OCI-M1 (cell line): ENCODE results near the gene STXBP6.
"Not testable (repeated sequence)": the region's sequence is repeated elsewhere in the genome, so short reads cannot be mapped to it uniquely, and the experiment has no call there.

Experiments used
- DNase-seq: peaks from one replicate; lab custom pipeline; 2025; lab: John Stamatoyannopoulos, UW

STXBP6 gene

DNA sequence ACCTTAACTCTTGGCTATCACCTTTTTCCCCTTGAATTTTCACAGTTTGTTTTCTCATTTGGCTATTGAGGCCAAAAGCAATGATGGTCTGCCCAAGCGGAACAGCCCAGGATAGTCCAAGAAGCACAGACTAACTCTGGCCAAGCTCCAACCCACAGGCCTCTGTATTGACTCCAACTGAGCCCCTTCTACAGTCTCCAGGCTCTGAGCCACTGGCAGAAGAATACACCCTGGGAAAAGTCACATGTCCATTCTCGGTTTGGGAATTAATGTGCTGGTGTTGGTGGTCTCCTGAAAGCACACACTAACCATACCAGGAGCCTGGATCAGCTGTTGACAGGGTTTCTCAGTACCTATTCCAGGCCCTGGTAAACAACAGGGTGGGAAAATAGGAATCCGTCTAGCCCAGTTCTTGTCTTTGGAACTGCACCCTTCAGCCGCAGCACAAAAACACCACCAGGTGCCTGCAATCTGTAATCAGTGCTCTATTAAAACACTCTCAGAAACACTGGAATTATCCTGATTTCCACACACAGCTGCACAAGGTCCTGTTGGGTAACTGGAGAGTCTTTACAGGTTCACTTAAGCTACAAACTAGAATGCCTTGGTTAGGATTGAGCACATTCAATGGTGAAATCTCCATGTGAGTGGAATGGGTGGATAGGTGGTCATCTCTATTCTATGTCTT, 63.6 kb downstream of the STXBP6 start:
- DNase-seq: no peak

DNA sequence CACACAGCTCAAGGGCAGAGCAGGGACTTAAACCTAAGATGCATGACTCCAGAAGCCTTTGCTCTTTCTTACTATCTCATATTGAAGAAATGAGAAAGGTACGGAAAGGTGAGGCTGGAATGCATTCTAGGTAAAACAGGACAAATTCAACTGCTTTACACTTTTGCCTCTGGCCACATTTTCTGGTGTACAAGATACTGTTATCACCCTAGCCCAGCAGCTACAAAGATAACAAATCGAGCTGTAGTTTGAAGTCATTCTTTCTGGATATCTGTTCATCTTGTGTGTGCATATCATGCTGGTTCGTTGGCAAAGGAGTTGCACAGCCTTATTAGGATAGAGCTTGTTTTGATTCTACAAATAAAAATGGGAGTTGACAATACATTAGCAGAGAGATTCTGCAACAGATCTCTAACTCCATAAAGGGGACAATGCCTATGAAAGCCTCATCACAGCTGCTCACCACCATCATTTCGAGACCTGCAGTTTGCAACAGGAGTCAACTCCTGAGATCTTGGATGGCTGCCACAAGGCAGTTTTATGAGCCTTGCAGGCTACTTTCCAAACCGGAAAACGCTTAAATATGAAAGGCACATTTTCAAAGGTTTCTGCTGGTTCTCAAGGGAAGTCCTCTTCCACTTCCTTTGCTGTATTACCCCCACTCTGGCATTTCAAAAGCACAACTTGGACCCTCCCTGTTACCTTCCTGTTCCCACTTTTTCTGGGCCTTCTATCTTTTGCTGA, 64.9 kb downstream of the STXBP6 start:
- DNase-seq: peak; percentile 87

DNA sequence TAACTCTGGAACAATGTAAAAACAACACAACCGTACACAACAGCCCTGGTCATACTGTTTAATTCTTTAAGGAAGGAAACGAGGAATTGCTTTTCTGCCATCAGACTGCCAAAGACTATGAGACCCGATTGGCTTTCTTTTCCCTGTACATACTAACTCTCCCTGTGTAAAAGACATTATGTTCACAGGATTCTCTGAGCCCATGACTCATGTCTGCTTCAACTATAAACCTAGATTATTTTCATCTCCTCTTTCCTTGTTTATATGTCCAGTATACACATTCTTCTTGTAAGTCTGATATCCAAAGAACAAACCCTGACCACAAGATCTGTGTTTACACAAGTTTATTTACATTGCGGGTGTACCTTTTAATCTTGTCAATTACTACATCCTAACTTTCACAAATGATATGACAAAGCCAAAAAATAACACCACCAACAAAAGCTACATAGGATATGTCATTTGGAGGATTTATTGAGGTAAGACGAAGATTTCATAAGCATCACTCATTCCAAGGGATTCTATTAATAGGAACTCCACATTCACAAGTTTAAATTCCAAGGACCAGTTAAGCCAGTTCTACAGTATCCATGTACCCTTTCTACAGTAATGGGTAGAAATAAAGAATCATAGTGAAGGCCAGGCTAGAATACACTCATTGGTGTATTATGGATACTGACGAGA, 67.3 kb downstream of the STXBP6 start:
- DNase-seq: peak; percentile 6

DNA sequence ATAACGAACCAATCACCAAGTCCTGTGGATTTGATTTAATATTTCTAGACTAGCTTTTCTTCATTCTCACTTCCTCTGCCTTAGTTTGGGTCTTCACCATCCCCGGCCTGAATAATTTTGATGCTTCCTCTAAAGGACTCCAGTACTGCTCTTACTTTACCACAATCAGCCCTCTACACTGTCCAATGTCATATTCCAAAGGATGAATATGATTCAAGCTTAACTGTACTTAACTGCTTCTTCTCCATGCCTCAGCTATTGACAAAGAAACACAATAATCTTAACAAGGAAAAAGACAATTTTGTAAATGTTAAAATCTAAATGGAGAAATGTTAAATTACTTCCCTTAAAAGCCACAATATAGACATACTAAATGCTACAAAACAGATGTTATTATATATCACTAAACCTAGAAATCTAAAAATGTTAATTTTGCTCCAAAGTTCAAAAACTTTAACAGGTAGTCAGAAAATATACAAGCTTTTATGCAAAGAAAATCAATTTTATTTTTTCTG, 70.2 kb downstream of the STXBP6 start:
- peak; percentile 53 for DNase-seq

DNA sequence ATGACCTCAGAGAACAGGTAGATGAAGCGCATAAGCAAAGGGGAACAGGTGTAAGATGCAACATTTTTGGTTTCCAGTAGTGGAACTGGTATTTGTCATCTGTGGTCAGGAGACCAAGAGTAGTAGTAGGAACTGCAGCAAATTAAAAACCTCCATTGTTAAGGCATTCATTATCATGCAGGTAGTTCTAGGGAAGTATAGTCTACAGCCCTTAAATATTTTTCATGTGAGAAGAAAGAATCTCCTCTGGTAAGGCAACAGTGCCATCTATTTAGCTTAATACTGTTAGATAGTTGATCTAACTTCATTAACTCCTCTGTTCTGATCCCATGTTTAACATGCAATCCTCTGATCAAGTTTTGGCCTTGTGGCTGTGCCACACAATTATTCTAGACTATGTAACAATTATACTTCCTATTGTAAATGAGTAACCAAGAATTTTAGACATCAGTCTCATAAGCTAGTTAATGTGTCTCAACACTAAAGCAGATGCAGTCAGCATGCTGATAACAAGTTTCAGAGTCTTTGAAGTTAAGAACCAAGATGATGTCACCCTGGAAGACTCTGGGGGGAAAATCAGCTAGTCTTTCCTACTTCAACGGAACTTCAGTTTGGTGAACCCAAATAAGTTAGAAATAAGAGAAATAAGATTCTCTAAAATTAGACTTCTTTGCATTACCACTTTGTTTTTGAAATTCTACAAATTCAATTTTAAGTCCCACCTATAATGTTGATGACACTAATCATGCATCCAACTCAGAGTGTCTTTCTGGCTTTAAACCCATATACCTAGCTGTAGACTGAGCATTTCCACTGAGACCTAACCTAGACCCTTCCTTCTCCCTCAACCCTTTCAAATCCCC, 70.9 kb downstream of the STXBP6 start:
- peak; percentile 75 for DNase-seq

DNA sequence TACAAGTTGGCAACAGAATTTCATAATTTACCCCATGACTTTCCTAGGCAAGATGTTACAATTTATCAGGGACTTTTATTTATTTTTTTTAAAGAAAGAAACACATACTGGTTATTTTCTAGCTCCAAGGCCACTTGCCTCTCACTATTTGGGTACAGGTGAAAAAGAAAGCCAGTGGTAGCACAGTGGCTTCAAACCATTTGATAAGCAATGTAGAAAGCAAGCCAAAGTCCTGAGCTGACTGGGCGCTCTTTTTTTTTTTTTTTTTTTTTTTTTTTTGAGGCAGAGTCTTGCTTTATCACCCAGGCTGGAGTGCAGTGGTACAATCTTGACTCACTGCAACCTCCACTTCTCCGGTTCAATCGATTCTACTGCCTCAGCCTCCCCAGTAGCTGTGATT, 73.3 kb downstream of the STXBP6 start:
- no peak for DNase-seq

DNA sequence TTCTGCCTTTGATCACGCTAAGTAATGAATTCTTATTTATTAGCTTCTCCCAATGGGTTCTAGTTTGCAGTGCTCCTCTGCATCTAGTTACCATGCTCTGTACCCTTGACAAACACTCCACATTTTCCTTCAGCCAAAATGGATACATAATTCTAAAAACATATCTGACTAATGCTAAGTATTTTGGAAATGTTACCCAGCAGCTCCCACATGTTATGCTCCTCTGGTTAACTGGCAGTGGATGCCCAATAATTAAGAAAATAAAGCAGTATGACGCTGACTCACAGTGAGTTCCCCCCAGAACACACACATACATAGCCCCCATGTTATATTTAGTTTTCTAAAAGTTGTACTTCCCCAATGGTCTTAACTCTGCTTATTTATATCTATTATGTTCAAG, 74.6 kb downstream of the STXBP6 start:
- no peak for DNase-seq

DNA sequence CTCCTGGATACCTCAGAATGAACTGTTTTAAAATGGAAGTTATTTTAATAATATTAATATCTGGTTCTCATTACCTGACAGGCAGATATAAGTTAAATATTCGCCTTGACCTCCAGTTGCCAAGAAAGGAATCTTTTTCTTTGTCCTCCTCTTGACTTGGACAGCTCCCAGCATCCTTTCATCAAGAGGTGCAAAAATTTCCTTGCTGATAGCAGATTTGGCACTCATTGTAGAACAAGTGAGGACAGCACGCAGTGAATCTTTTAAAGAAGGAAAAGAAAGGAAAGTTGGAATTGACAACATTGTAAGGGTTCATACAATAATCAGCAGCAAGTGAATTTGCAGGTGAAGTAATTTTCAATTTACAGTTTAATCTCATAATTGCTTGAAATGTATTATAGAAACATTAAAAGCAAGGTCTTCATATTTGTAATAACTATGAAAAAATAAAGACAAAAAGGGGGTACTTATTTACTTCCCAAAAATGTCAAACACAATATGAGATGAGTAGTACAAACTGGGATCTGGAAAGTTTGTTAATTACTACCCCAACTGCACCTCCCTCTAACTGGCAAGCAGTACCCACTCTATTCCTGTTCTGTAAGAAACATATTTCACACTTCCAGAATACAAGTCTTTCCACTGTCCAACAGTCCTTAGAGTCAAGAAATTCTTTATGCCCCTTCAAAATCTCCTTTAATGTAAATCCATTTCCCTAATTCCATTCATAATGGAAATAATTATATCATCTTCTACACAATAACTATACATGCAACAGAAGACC, 75.2 kb downstream of the STXBP6 start:
- no peak for DNase-seq

DNA sequence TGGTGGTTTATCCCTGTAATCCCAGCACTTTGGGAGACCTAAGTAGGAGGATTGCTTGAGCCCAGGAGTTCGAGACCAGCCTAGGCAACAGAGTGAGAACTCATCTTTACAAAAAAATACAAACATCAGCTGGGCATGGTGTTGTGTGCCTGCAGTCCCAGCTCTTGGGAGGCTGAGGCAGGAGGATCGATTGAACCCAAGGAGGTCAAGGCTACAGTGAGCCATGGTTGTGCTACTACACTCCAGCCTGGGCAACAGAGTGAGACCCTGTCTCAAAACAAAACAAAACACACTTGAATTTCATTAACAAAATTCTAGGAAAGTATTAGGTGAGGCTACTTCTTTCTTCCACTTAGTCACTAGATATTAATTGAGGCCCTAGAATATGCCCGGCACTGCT, 77.1 kb downstream of the STXBP6 start:
- DNase-seq: no peak

DNA sequence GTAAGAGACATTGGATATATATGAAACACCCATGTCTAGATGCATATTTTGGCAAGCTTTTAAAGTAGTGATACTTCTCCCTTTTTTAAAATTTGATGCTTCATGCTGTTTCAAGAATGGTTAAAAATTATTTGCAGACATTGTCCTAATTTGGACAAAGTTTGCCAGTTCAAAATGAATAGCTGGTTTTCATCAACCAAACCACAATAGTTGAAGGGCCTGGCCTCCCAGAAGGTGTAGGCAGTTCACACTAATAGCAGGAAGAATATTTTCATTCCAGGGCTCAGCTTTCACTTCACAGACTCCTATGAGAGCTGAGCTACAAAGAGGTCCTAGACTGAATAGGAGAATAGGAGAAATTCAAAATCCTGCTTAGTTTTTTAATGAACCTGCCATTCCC, 78.7 kb downstream of the STXBP6 start:
- DNase-seq: no peak

DNA sequence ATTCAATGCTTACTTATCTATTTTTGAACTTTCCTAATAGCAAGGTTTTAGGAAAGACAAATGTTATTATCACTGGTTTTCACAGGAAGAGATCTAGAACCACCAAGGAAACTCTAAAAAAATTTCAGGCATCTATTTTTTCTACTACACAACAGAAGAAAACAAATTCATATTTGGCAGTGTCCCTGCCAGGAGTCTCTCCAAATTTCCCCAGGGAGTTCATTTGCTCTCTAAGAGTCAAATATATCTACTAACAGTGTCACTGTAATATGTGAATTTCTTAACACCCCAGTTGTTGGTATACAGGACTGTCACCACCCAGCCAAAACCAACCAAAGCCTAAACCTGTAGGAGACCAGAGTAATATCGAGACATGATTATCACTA, 83.4 kb downstream of the STXBP6 start:
- DNase-seq: no peak

DNA sequence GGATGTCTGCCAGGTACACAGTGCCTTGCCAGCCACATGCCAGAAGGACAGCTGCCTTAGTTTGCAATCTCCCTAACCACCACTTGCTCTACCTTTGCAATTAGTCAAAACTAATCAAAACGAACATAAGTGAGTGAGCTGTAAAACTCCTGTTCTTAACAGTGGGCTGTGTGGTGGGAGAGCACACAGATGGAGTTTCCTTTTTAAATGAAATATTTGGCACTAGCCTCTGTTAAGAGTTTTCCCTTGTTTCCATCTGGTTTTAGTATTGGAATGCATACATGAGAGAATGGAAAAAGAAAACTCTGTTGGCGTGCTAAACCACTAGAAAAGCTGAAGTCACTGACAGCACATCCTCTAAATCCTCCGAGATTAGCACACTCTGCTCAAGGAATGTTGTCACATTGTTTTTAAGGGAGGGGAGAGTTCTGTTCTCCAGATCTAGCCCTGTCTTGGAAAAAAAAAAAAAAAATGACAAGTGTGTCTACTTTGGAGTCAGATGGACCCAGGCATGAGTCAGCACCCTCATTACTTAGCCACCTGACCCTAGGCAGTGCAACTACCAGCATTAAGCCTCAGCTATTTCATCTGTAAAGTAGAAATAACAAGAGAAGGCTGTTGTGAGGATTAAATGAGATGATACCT, 83.9 kb downstream of the STXBP6 start:
- DNase-seq: peak; percentile 79

DNA sequence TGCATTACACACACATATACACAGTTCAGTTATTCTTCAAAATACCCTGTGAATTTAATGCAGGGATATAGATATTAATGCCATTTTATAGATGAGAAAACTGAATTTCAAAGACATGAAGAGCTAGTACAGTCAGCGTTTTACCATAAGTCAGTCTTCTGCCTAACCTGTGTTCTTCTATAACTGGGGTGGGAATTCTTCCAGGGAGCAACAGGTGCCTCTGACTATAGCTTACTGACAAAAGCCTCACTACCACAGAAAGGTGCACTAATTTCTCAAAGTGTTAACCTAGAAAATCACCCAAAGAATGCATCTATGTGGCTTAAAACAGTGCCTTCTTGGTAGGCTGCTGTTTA, 84.4 kb downstream of the STXBP6 start:
- DNase-seq: no peak

DNA sequence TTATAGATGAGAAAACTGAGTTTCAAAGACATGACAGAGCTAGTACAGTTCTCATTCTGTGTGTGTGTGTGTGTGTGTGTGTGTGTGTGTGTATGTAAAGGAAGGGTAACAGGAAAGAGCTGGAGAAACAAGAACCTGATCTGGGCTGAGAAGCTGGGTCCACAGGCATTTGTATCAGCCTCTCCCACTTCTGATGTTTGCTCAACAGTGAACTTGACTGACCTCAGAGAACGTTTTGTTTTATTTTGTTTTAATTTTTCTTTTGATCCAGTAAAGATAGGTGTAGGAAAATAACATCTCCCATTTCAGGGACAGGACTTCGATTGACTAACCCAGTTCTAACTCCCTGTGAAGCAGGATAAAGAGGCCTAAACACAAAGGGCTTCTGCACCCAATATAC, 85.4 kb downstream of the STXBP6 start:
- no peak for DNase-seq

DNA sequence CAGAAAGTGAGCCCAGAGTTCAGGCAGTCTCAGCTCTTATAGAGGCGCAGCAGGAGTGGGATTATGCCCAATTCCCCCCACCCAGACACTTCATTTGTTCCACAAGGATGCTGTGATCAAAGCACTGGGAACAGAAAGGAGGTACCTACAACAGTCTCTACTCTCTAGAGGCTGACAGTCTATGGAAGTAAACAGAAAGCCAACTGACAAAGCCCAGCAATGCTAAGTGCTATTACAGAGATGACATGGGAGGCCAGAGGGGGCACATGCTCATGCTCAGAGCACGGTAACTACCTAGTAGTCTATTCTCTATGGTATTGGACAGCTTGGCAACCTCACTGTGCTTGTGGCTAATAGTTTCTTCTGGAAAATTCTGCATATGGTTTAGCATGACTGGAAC, 85.9 kb downstream of the STXBP6 start:
- no peak for DNase-seq

DNA sequence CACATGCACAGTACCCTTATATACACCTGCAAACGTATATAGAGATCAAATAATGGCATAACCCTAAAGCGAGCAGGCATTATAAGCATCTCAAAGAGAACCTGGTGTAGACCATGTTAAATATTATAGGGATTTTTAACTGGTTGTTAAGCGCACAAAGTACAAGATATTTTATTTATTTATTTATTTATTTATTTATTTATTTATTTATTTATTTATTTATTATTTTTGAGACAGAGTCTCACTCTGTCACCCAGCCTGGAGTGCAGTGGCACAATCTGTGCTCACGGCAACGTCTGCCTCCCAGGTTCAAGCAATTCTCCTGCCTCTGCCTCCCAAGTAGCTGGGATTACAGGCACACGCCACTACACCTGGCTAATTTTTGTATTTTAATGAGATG, 87.8 kb downstream of the STXBP6 start:
- DNase-seq: not testable (repeated sequence)

DNA sequence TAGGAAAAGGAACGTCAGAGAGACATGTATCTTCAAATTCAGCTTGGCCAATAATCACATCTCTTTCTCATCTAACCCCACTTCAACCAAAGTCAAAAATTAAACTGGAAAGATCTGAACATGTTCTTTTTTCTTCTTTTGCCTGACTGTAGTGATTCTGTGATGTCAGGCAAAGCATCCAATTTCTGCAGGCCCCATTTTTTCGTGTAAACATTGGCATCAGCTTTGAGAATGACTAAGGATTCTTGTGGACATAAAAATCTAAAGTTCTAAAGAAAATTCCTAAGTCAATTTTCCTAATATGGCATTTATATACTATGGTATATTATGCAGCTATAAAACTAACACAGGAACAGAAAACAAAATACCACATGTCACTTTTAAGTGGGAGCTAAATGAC, 89.1 kb downstream of the STXBP6 start:
- DNase-seq: no peak

DNA sequence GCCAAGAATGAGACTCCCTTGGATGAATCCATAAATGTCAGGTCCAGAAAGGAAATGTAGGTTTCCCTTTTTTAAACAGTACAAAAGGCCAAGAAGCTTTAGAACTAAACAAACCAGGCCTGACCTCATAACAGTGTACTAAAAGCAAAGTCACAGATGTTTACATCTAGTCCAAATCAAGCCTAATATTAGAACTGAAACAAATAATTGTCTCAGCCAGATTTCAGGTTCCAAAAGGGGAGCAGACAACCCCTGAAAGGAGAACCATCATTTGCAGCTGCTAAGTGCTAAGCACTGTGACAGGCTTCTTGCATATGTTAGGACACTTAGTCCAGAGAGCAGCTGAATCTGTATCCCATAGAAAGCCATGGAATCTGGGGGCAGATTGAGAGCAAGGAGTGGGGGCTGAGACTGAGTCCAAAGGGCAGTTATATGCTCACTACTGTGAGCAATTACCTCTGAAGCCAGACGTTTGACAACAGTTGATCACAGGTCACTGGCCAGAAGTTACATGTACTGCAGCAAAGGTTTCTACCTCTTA, 90.1 kb downstream of the STXBP6 start:
- DNase-seq: no peak

DNA sequence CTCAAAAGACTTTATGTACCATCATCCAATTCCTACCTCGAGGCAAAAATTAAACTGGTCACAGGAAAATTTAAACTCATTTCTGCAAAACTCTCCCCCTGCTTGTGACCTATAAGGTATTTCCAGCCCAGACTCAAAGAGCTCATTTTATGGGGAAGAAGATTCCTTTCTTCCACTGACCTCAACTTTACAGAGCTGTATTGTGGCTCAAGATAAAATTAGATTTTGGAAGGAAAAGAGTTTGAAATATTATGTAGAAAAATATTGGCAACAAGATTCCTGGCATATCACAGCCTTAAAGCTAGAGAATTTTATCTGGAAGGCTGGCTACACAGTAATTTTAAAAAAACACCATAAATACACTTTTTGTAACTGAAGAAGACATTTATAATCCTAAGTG, 91.7 kb downstream of the STXBP6 start:
- DNase-seq: no peak

DNA sequence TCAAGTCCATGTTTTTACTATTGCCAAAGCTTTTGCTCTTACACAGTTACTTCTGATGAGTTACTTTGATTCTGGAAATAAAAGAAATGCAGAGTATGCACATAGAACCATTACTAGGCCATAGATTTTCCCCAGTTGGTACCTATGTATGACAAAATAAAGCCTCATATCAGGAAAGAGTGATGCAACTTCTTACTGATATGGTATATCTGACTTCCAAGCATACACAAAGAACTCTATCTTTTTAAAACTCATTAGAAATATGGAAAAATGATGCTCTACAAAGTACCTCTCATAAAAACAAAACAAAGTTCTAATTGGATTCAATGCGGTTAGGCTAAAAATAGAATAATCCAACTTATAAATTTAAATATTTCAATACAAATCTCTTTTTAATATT, 92.1 kb downstream of the STXBP6 start:
- peak; percentile 29 for DNase-seq

DNA sequence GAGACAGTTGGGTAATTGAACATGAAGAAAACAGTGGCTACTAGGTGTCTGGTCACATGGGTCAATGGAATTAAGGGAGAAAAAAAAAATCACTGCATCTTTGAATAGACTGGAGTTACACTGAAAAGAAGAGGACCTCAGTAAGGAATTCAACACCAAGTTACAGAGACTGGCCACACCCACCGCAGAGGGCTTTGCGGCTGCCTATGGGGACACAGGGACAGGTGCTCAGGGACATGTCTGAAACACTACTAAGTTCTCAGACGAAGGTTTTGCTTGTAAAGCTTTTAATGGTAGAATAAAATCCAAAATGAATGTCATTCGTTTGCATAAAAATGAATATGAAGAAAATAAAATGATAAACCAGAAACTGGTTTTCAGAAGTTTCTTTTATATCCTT, 93.8 kb downstream of the STXBP6 start:
- no peak for DNase-seq
